ENCODE measurements around the gene EVA1C.
"Not testable (repeated sequence)": the region's sequence is repeated elsewhere in the genome, so short reads cannot be mapped to it uniquely, and the experiment has no call there.

Gene EVA1C

DNA sequence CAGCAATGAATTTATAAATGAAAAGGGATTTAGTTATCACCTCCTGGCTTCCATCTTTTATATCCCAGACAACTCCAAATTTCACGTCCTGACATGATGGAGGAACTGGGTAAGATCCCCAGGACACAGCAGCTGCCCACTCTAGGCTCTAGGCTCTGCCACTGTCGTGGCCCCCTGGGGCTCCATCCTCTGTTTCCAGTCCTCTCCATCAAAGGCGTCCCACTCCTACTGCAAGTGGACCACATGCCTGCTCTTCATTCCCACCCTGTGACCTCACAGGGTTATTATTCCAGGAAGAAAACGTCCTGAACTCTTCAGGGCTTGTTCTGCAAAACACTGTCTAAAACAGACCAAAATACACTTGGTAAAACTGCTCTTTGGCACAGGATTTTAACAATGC lies 31.6 kb upstream of the EVA1C start:
- no peak for DNase-seq (ENCODE audit: low read depth in 1 of 2, low spot score in 1 of 2)
- no peak for TF ChIP-seq JUND (IDR thresholded peaks at IDR 0.05; ENCODE audit: low read depth)
- in situ Hi-C loops (cut with HindIII; ENCODE audit: low pct_unique_long_range_greater_than_20kb, low sequenced_read_pairs): no loop called here

DNA sequence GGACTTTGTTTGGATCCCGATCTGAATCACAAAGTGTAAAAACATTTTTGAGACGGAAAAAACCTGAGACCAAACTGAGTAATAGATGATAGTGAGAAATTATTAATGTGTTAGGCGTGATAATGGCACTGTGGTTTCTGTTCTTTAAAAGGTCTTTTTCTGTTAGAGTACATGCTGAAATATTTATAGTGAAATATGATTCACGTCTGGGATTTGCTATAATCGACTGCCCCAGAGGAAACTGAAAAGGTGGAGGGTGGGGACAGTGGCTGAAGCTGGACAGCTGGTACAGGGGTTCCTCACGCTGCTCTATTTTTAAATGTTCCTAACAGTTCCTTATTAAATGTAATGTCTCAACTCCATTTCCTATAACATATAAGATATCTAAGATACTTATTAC lies 30.9 kb upstream of the EVA1C start:
- no peak for TF ChIP-seq JUND (IDR thresholded peaks at IDR 0.05; ENCODE audit: low read depth)
- in situ Hi-C loops (cut with HindIII; ENCODE audit: low pct_unique_long_range_greater_than_20kb, low sequenced_read_pairs): no loop called here
- no peak for DNase-seq (ENCODE audit: low read depth in 1 of 2, low spot score in 1 of 2)

DNA sequence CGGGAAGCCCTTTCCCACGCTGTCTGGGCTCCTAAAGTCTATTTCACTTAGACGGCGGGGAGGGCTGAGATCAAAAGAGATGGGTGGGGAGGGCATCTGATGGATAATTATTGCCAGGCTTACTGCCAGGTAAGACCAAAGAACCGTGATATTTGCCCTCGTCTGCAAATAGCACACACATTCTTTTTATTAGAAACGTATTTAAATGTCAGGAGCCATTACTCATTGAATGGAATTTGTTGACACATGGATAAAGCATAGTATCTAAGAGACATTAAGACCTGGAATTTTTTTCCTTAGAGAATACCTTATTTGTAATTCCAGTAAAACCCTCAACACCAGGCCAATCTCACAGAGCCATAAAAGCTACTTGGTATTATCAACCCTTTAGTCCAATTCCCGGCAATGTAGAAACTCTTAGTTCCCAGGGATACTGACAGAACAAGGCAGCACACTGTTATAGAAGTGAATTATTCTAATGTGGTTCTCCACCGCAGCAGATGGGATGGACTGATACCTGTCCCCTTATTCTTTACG lies 30.3 kb upstream of the EVA1C start:
- TF ChIP-seq JUND (IDR thresholded peaks at IDR 0.05; ENCODE audit: low read depth): no peak
- DNase-seq (ENCODE audit: low read depth in 1 of 2, low spot score in 1 of 2): no peak
- in situ Hi-C loops (cut with HindIII; ENCODE audit: low pct_unique_long_range_greater_than_20kb, low sequenced_read_pairs): no loop called here

GRCh38 chr21:32383812-32384211 lies 28.7 kb upstream of the EVA1C start:
- TF ChIP-seq JUND (IDR thresholded peaks at IDR 0.05; ENCODE audit: low read depth): no peak
- DNase-seq (ENCODE audit: low read depth in 1 of 2, low spot score in 1 of 2): peak; percentile 21 to 67
- in situ Hi-C loops (cut with HindIII; ENCODE audit: low pct_unique_long_range_greater_than_20kb, low sequenced_read_pairs): no loop called here

DNA sequence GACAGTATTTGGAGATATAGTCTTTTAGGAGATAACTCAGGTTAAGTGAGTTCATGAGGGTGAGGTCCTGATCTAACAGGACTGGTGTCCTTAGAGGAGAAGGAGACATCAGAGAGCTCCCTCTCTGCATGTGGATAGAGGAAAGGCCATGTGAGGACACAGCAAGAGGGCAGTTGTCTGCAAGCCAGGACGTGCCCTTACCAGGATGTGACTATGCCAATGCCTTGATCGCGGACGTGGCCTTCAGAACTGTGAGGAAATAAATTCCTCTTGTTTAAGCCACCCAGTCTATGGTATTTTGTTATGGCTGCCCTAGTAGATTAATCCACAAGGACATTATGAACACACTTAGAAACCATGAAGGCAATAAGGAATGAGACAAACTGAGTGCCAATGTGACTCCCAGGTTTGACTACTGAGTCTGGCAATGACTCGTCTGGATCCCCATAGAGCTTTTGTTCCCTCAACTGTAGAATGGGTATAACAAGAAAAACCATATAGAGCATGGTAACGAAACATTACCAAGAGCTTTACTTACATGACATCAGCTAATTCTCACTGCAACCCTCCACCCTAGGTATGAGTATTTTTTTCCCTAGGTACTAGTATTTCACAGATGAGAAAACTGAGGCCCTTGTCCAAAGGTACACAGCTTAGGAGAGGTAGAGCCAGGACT lies 26.2 kb upstream of the EVA1C start:
- peak in 1 of 2 experiments; percentile 49 for DNase-seq (ENCODE audit: low read depth in 1 of 2, low spot score in 1 of 2)
- in situ Hi-C loops (cut with HindIII; ENCODE audit: low pct_unique_long_range_greater_than_20kb, low sequenced_read_pairs): no loop called here
- no peak for TF ChIP-seq JUND (IDR thresholded peaks at IDR 0.05; ENCODE audit: low read depth)

DNA sequence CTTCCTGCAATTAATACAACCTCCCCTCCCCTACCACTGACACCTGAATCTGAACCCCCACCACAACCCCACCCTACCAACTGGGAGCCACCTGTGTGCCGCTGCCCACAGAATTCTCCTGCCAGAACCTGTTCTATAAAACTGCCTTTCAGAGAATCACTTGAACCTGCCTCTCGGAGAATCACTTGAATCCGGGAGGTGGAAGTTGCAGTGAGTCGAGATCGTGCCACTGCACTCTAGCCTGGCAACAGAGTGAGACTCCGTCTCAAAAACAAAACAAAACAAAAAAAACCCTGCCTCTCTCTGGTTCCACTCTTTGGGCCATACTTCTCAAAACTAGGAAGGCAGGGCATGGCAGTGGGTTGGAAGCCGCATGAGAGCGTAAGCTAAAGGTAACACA lies 25.4 kb upstream of the EVA1C start:
- no peak for DNase-seq (ENCODE audit: low read depth in 1 of 2, low spot score in 1 of 2)
- TF ChIP-seq JUND (IDR thresholded peaks at IDR 0.05; ENCODE audit: low read depth): no peak
- in situ Hi-C loops (cut with HindIII; ENCODE audit: low pct_unique_long_range_greater_than_20kb, low sequenced_read_pairs): no loop called here

DNA sequence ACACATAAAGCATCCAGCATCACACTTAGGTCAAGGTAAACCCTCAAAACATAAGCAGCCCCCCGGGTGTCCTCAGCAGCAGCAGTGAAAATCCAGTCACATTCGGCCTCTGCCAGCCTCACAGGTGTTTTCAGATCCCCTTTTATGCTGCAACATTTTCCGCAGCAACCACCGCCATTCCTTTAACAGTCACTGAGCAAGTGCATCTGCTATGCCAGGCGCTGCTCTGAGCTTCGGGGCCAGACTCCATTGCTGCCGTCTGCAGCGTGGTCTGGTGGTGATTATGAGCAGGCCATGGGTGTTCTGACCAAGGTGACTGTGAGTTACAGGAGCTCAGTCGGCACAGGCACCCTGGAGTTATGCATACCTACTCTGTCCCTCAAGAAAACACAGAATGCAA lies 24.2 kb upstream of the EVA1C start:
- DNase-seq (ENCODE audit: low read depth in 1 of 2, low spot score in 1 of 2): no peak
- TF ChIP-seq JUND (IDR thresholded peaks at IDR 0.05; ENCODE audit: low read depth): no peak
- in situ Hi-C loops (cut with HindIII; ENCODE audit: low pct_unique_long_range_greater_than_20kb, low sequenced_read_pairs): no loop called here

GRCh38 chr21:32389337-32390015 lies 23.0 kb upstream of the EVA1C start:
- in situ Hi-C loops (cut with HindIII; ENCODE audit: low pct_unique_long_range_greater_than_20kb, low sequenced_read_pairs): no loop called here
- TF ChIP-seq JUND (IDR thresholded peaks at IDR 0.05; ENCODE audit: low read depth): no peak
- DNase-seq (ENCODE audit: low read depth in 1 of 2, low spot score in 1 of 2): no peak

GRCh38 chr21:32390537-32391224 lies 21.8 kb upstream of the EVA1C start:
- in situ Hi-C loops (cut with HindIII; ENCODE audit: low pct_unique_long_range_greater_than_20kb, low sequenced_read_pairs); DNase-seq (ENCODE audit: low read depth in 1 of 2, low spot score in 1 of 2): not testable (repeated sequence)

GRCh38 chr21:32391755-32392154 lies 20.8 kb upstream of the EVA1C start:
- DNase-seq (ENCODE audit: low read depth in 1 of 2, low spot score in 1 of 2): no peak
- TF ChIP-seq JUND (IDR thresholded peaks at IDR 0.05; ENCODE audit: low read depth): no peak
- in situ Hi-C loops (cut with HindIII; ENCODE audit: low pct_unique_long_range_greater_than_20kb, low sequenced_read_pairs): no loop called here

- peak in 1 of 2 experiments; percentile 9 for DNase-seq (ENCODE audit: low read depth in 1 of 2, low spot score in 1 of 2)
- TF ChIP-seq JUND (IDR thresholded peaks at IDR 0.05; ENCODE audit: low read depth): no peak
- in situ Hi-C loops (cut with HindIII; ENCODE audit: low pct_unique_long_range_greater_than_20kb, low sequenced_read_pairs): no loop called here
Measured at GRCh38 chr21:32392299-32392879, 20.1 kb upstream of the EVA1C start.

DNA sequence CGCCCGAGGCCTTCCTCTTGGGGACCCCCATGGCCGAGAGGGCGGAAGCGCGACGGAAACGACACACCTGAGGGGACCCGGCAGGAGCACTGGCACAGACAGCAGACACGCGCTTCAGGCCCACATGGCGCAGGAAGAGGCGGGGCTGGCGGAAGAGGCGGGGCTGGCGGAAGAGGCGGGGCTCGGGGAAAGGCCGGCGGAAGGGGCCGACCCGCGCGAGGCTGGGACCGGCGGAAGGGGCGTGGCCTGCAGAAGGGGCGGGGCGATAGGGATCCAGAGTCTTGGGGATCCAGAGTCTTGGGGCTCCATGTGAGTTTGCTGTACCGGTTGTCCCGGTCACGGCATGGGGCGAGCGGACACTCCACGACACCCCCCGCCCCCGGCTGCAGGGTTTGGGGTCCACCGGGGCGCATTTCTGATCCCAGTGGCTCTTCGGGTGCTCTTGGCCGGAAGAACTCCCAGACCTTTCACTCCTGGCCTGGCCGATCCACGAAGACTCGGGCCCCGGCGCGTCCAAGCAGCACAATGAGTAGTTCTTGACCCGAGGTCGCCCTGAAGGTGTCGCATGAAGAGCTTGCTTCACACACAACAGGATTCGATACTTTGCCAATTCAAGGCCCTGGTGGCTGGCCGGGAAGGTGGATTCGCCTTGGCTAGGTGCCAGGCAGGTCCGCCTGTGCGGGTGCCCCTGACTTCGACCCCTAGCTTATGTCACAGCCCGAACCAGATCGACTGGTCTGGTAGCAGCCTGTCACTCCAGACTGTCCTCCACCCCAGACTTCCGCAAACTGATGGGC lies 19.4 kb upstream of the EVA1C start, which contains the start of gene URB1:
Gene URB1 (minus strand): TSS at position 133 of the 797 bp plus-strand sequence. CDS start 102 bp downstream, at position 31.
- in situ Hi-C loops (cut with HindIII; ENCODE audit: low pct_unique_long_range_greater_than_20kb, low sequenced_read_pairs): no loop called here
- DNase-seq (ENCODE audit: low read depth in 1 of 2, low spot score in 1 of 2): peak; percentile 79 to 94
- no peak for TF ChIP-seq JUND (IDR thresholded peaks at IDR 0.05; ENCODE audit: low read depth)

All from T47D (cell line).